ENCODE results near the gene KCNF1. TPM values are rescaled to one million over a fixed set of nuclear protein-coding genes. Genes with fewer than 3 reads are reported as not detected.

The KCNF1 gene
- 20.2 to 46.1 TPM (median 40.1 TPM) in 5 replicates for total RNA-seq (2022; extraction: Qiagen RNA extraction; ENCODE audit: low read depth)

GRCh38 chr2:10911291-10912075 is at the start of gene KCNF1:
TSS of gene KCNF1 (plus strand) at chr2:10911934. CDS start at chr2:10912427, 493 bp downstream.

Other genes starting within 250 kb of the KCNF1 start
- gene NOL10, start 222.0 kb upstream of the KCNF1 start, total RNA-seq (2022; extraction: Qiagen RNA extraction; ENCODE audit: low read depth): 40.4 to 53.1 TPM (median 42.9 TPM) in 5 replicates
- gene ATP6V1C2, start 190.3 kb upstream of the KCNF1 start, total RNA-seq (2022; extraction: Qiagen RNA extraction; ENCODE audit: low read depth): 0.07 to 0.31 TPM (median 0.17 TPM) in 4 of 5 replicates, not detected in the other
- 306 to 376 TPM (median 350 TPM) in 5 replicates for gene PDIA6, start 99.1 kb upstream of the KCNF1 start, total RNA-seq (2022; extraction: Qiagen RNA extraction; ENCODE audit: low read depth)
- 25.9 to 39.9 TPM (median 37.8 TPM) in 5 replicates for gene SLC66A3, start 243.5 kb downstream of the KCNF1 start, total RNA-seq (2022; extraction: Qiagen RNA extraction; ENCODE audit: low read depth)

Measured in A549 treated with ZK216348 at 1 μM for 4 hours (cell line).